Psoas muscle (tissue), 8 donors: Measurements from ENCODE around the gene SLC39A11. TPM values are rescaled to one million over a fixed set of nuclear protein-coding genes. Genes with fewer than 3 reads are reported as not detected.

Experiments used
- ATAC-seq, 4 donors: fragments of 200-7000 bp; cut with Tn5 transposase; one replicate each; pipeline ENCODE4 v1.9.1; 2020; ENCODE audit warnings: moderate library complexity in 3 of 4, mild to moderate bottlenecking in 2 of 4
- DNase-seq, 2 donors: peaks; one replicate each; pipeline ENCODE4 v3.0.0-alpha.2; 2020
- H3K27ac ChIP-seq: fragments of 200-600 bp; one replicate; pipeline ENCODE4 v1.8.0; 2022
- H3K27me3 ChIP-seq, 3 donors: fragments of 200-600 bp in 1 of 3; one replicate each; pipeline versions ENCODE4 v1.6.1 to v1.8.0; 2013 to 2022; ENCODE audit warnings: low read length in 2 of 3, mild to moderate bottlenecking in 2 of 3, moderate library complexity in 1 of 3; ENCODE audit not compliant: insufficient read depth in 3 of 3
- H3K36me3 ChIP-seq, 2 donors: fragments of 200-600 bp in 1 of 2; one replicate each; pipeline versions ENCODE4 v1.6.1 to v1.8.0; 2013 to 2022; ENCODE audit warnings: low read depth in 1 of 2, mild to moderate bottlenecking in 1 of 2, moderate library complexity in 1 of 2; ENCODE audit not compliant: insufficient read depth in 1 of 2
- H3K4me1 ChIP-seq: fragments of 200-600 bp; one replicate; pipeline ENCODE4 v1.8.0; 2022
- H3K4me3 ChIP-seq: fragments of 200-600 bp; one replicate; pipeline ENCODE4 v1.8.0; 2022; ENCODE audit warnings: mild to moderate bottlenecking
- H3K9me3 ChIP-seq: fragments of 200-600 bp; one replicate; pipeline ENCODE4 v1.8.0; 2022
- CTCF ChIP-seq: fragments of 200-600 bp; IDR thresholded peaks from one replicate; pipeline ENCODE4 v1.8.0; 2022; ENCODE audit warnings: antibody characterized with exemption
- WGBS, 3 donors: extraction: QIAGEN DNeasy Blood & Tissue Kit; methylation state at CpG; one replicate each; pipeline versions ENCODE4 v1.1.6 to v1.1.7; 2013; 5-methylcytosine and 5-hydroxymethylcytosine counted together
- intact Hi-C, 2 donors: fragments of 100-400 bp; cut with DNase I; formaldehyde crosslinking; loops; one replicate each; pipeline versions ENCODE4 v1.11.0 to v1.14.2; 2022
- polyA plus RNA-seq, 3 donors: library from polyadenylated mRNA; stranded (reverse); fragments of 200-250 nt; gene quantifications; one replicate each; pipeline ENCODE4 v1.2.3, GENCODE V29; 2013
- total RNA-seq, 4 donors: library from RNA; stranded (reverse); fragmentation: NEBNext Ultra II Directional in 2 of 4; extraction: Animal tissue kit (Norgen Biotek cat#: 25700) in 2 of 4; gene quantifications; one replicate each; pipeline versions ENCODE4 v1.2.1 to v1.2.4, GENCODE V29; 2021 to 2023
- donor health status: healthy with polysubstance abuse.
- donor health status: DM: no; HTN: no; CAD: no; lungs with moderate emphysema.
- donor health status: Bipolar disorder and iron deficiency.
- donor health status: healthy.
- donor health status: DM: yes; HTN: yes; CAD: no.
- donor health status: DM: no; HTN: no; CAD: no.
- donor health status: DM: no; HTN: no; CAD: no.
- donor health status: DM: yes; HTN: yes; CAD: no.

The SLC39A11 gene
- total and polyA plus RNA-seq, 7 donors = 1.6 to 9.7 (median 7.9) TPM

GRCh38 chr17:72974605-72975232 lies 117.8 kb downstream of the SLC39A11 start:
- ATAC-seq (no peak), DNase-seq (no peak)
- no peak for TF ChIP-seq CTCF
- 92 to 96% (median 95%) methylated on average over 4 of the region's 4 CpGs for WGBS, 3 donors
- Histone ChIP-seq H3K27ac (no peak overlapping the region), H3K9me3 (no peaks in the 10 kb centered on the region), H3K36me3 (no peaks in the 10 kb centered on the region), H3K4me1 (peaks cover 12% of the 10 kb centered on the region), H3K27me3 (no peaks in the 10 kb centered on the region), H3K4me3 (no peak overlapping the region)
- intact Hi-C loops = no loop called here

GRCh38 chr17:72972263-72972951 lies 120.1 kb downstream of the SLC39A11 start:
- DNase-seq = no peak
- no peaks in the 10 kb centered on the region for H3K36me3 ChIP-seq
- no peak overlapping the region for H3K27ac ChIP-seq
- no peak for ATAC-seq
- TF ChIP-seq CTCF = no peak
- no peaks in the 10 kb centered on the region for H3K9me3 ChIP-seq
- 66 to 75% (median 74%) methylated on average over 9 of the region's 9 CpGs for WGBS, 3 donors
- no peak overlapping the region for H3K4me3 ChIP-seq
- no peaks in the 10 kb centered on the region for H3K27me3 ChIP-seq
- peaks cover 6% of the 10 kb centered on the region for H3K4me1 ChIP-seq
- intact Hi-C loops = no loop called here

GRCh38 chr17:72971226-72971880 lies 121.1 kb downstream of the SLC39A11 start:
- H3K27me3 ChIP-seq = no peaks in the 10 kb centered on the region
- H3K4me3 ChIP-seq = no peak overlapping the region
- H3K9me3 ChIP-seq = no peaks in the 10 kb centered on the region
- ATAC-seq (no peak), DNase-seq (no peak)
- TF ChIP-seq CTCF = no peak
- H3K36me3 ChIP-seq = no peaks in the 10 kb centered on the region
- H3K27ac ChIP-seq = no peak overlapping the region
- no peaks in the 10 kb centered on the region for H3K4me1 ChIP-seq
- WGBS, 3 donors = 89 to 93% (median 90%) methylated on average over 11 of the region's 11 CpGs
- intact Hi-C loops = no loop called here

GRCh38 chr17:72970797-72971196 lies 121.7 kb downstream of the SLC39A11 start:
- H3K4me1 ChIP-seq = no peaks in the 10 kb centered on the region
- no peak for TF ChIP-seq CTCF
- H3K36me3 ChIP-seq = no peaks in the 10 kb centered on the region
- no peak overlapping the region for H3K4me3 ChIP-seq
- no peak overlapping the region for H3K27ac ChIP-seq
- intact Hi-C loops = no loop called here
- no peaks in the 10 kb centered on the region for H3K9me3 ChIP-seq
- no peak for ATAC-seq
- WGBS, 3 donors = 95 to 98% (median 96%) methylated on average over 10 of the region's 10 CpGs
- no peak for DNase-seq
- H3K27me3 ChIP-seq = no peaks in the 10 kb centered on the region
